ENCODE measurements around the gene ENOSF1.

Gene ENOSF1

GRCh38 chr18:673769-674168, 38.7 kb downstream of the ENOSF1 start:
- DNase-seq (ENCODE audit: low read depth): no peak

- no peak for DNase-seq (ENCODE audit: low read depth)
Measured at GRCh38 chr18:673317-673716, 39.1 kb downstream of the ENOSF1 start.

- DNase-seq (ENCODE audit: low read depth): no peak
Measured at GRCh38 chr18:671405-671804, 41.0 kb downstream of the ENOSF1 start.

- DNase-seq (ENCODE audit: low read depth): no peak
Measured at GRCh38 chr18:670522-670921, 41.9 kb downstream of the ENOSF1 start.

- DNase-seq (ENCODE audit: low read depth): no peak
Measured at GRCh38 chr18:669077-669476, 43.4 kb downstream of the ENOSF1 start.

- no peak for DNase-seq (ENCODE audit: low read depth)
Measured at GRCh38 chr18:668260-668659, 44.2 kb downstream of the ENOSF1 start.

GRCh38 chr18:666628-667027, 45.8 kb downstream of the ENOSF1 start:
- DNase-seq (ENCODE audit: low read depth): no peak

- DNase-seq (ENCODE audit: low read depth): no peak
Measured at GRCh38 chr18:666177-666576, 46.3 kb downstream of the ENOSF1 start.

- DNase-seq (ENCODE audit: low read depth): no peak
Measured at GRCh38 chr18:662197-662596, 50.2 kb downstream of the ENOSF1 start.

GRCh38 chr18:659597-659996, 52.8 kb downstream of the ENOSF1 start:
- no peak for DNase-seq (ENCODE audit: low read depth)

GRCh38 chr18:658947-659533, 53.4 kb downstream of the ENOSF1 start:
- DNase-seq (ENCODE audit: low read depth): no peak

GRCh38 chr18:658001-658946, 54.2 kb downstream of the ENOSF1 start:
- peak; percentile 16 for DNase-seq (ENCODE audit: low read depth)

- DNase-seq (ENCODE audit: low read depth): no peak
Measured at GRCh38 chr18:657311-658000, 55.0 kb downstream of the ENOSF1 start, which contains the start of gene TYMS. TYMS (plus strand) TSS chr18:657653; CDS start chr18:657743, 90 bp downstream.

- DNase-seq (ENCODE audit: low read depth): no peak
Measured at GRCh38 chr18:655445-655844, 57.0 kb downstream of the ENOSF1 start.

GRCh38 chr18:654601-655000, 57.8 kb downstream of the ENOSF1 start:
- DNase-seq (ENCODE audit: low read depth): no peak

GRCh38 chr18:653512-653911, 58.9 kb downstream of the ENOSF1 start:
- no peak for DNase-seq (ENCODE audit: low read depth)

- DNase-seq (ENCODE audit: low read depth): no peak
Measured at GRCh38 chr18:652131-652530, 60.3 kb downstream of the ENOSF1 start.

GRCh38 chr18:650428-650858, 62.0 kb downstream of the ENOSF1 start:
- DNase-seq (ENCODE audit: low read depth): no peak

- DNase-seq (ENCODE audit: low read depth): no peak
Measured at GRCh38 chr18:649341-649740, 63.1 kb downstream of the ENOSF1 start.

- no peak for DNase-seq (ENCODE audit: low read depth)
Measured at GRCh38 chr18:647304-647703, 65.1 kb downstream of the ENOSF1 start.

GRCh38 chr18:644395-645004, 67.9 kb downstream of the ENOSF1 start:
- DNase-seq (ENCODE audit: low read depth): no peak

GRCh38 chr18:641224-641623, 71.2 kb downstream of the ENOSF1 start:
- DNase-seq (ENCODE audit: low read depth): no peak
